ENCODE results near the gene TAL1.

TAL1 gene

DNA sequence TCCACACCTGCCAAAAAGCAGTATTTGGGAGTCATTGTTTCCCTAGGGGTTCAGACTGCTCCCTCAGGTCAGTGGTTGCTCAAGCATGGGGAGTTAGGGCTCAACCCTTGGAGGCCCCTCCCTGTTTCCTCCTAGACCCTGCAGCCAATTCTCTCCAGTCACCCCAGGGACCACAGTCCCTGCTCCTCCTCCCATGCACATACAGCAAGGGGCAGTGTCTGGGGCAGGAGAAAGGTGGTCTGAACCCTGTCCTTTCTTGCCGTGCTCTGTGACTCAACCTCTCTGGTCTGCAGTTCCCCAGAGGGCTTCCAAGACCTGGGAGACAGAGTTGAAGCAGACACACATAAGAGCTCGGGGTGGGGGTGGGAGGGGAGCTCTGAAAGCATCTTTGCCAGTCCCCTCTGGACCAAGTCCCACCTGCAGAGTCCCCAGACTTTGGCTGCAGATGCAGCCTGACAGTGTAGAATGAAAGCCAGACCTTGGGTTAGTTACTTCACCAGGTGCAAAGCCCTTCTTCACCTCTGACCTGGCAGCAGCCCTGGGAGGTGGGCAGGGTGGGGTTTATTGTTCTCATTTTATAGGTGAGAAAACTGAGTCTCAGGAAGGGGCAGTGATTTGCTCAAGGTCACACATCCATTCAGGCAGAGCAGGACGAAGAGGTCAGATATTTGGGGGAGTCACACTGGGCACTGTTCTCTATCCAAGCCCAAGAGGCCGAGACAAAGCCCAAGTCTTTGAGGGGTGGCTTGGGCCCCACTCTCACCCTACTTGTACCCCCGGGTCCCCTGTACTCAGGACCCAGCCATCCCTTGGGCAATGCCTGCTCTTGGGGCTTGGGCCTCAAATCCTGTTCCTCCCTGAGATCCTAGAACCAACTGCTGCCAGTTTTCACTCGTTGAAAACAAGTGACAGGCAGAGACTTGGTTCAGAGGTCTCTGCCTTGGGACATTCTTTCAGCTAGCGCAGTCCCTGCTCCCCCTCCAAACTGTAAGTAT is 42.9 kb downstream of the TAL1 start:
- no peak for DNase-seq (ENCODE audit: low read depth in 2 of 2)

DNA sequence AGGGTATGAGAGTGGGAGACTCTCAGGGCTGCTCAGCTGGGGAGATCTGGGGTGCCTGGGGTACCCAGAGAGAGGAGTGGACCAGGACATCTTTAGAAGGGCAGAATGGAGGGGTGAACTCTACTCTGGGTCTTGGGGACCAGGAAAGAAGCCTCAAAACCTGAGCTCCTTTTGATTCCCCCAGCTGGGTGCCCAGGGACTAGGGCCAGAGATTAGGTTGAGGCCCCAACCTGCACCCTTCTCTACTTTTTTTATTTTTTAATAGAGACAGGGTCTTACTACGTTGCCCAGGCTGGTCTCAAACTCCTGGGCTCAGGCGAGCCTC is 44.1 kb downstream of the TAL1 start:
- no peak for DNase-seq (ENCODE audit: low read depth in 2 of 2)

DNA sequence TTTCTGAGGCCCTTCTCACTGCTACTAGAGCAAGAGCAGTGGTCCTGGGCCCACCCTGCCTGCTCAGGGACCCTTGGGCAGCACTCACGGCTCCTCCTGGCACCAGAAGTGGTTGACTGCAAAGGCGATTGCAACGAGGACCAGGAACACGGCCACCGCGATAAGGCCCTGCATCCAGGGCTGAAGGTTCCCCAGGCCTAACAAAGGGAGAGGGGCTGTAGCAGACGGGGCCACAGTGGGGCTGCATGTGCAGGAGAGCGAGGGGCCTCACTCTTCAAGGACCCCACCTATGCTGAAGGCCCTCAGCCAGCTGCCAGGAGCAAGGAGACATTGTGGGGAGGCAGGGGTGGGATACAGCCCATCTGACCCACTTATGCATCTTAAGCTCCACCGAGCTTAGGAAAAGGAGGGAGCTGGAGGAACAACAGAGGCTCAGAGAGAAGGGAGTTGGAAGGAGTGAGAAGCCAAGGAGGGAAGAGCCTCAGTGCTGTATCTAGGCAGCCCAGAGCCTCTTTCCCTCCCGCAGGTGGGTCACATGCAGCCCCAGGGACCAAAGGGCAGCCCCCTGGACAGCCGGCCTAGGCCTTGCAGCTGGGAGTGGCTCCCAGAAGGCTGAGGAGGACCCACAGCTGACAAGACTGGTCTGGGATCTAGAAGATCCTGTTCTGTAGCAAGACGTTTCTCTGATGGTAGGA is 44.6 kb downstream of the TAL1 start:
- DNase-seq (ENCODE audit: low read depth in 2 of 2) = no peak

DNA sequence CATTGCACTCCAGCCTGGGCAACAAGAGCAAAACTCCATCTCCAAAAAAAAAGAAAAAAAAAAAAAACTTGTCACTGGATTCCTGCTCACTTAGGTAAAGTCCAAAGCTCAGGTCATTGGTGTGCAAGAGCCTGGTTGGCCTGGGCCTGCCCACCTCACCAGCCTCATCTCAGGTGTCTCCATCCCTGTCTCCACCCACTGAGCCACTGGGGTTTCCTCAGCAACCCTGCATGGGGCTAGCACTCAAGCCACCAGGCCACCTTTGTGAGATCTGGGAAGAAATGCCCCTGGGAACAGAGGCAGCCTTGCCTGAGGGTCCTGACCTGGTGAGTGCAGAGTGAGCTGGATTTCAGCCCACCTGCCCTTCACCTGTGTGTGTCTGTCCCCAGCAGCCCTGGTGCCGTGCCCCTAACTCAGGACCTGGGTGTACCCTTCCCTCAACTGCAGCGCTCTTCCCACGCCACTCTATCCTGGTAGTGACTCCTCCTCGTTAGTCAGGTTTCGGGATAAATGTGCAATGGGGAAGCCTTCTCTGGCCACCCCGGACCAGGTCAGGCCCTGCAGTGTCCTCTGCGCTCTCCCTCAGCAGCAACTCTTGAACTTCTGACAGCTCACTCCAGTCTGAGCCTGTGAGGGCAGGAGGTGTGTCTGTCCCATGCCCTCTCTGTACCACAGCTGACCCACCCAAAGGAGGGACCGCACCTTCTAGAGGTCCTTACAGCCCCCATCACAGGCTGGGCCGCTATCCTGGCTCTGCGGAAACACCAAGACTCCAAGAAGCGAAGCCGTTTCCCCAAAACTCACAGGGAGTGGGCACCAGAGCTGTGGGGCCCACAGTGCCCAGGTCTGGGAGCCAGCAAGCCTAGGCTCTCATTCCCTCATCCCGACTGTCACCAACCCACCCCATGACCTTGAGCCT is 45.5 kb downstream of the TAL1 start:
- no peak for DNase-seq (ENCODE audit: low read depth in 2 of 2)

DNA sequence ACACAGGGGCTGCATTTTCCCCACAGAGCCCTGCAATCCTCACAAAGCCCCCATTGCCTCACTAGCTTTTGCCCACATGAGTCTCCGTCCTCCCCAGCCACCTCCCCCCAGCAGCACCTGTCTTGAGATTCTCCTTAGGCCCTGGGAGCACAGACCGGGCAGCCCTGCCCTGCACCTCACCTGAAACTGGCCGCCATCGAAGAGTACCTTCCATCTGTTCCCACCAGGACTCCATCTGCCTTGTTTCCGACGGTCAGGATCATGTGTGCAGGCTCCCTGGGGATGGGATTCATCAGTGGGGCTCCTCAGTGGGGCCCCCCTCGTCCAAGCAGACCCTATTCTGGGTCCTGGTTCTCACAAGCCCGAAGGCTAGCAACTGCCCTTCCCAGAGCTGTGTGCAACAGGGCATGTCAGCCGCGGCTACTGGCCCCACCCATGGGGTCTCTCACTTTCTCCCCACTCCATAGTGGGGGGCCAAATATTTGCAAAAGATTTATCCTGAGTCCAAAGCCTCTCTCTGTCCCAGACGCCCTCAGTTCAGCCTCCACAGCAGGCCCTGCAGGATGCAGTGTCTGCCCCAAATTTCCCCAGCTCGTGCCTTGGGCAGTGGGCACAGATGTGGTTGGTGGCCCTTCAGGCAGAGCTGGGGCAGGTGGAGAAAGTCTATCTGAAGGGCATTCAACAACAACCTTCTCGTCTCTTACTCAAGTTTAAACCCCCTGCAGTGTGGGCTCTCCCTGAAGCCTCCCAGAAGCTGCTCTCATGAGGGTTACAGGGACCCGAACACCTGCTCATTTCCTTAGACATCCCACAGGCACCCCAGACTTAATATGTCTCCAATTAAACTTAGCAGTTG is 47.0 kb downstream of the TAL1 start:
- no peak for DNase-seq (ENCODE audit: low read depth in 2 of 2)

DNA sequence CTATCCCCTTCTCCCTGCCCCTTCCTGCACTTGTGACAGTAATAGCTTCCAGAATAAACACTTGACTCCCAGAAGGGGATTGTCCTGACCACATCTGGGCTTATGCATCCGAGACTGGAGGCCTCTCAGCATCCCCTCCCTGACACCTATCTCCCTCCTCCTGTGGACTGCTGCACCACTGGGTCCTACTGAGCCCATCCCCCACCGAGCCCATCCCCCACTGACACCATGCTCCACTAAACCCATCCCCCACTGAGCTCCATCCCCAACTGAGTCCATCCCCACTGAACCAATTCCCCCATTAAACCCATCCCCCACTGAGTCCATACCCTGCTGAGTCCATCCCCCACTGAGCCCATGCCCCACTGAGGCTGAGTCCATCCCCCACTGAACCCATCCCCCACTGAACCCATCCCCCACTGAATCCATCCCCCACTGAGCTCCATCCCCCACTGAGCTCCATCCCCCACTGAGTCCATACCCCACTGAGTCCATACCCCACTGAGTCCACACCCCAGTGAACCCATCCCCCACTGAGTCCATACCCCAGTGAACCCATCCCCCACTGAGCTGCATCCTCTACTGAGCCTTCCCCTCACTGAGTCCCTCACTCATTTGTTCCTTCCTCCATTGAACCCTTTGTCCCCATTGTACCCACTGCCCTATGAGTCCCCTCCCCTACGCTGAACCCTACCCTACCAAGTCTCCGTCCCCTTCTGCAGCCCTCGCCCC is 47.8 kb downstream of the TAL1 start:
- DNase-seq (ENCODE audit: low read depth in 2 of 2) = no peak

DNA sequence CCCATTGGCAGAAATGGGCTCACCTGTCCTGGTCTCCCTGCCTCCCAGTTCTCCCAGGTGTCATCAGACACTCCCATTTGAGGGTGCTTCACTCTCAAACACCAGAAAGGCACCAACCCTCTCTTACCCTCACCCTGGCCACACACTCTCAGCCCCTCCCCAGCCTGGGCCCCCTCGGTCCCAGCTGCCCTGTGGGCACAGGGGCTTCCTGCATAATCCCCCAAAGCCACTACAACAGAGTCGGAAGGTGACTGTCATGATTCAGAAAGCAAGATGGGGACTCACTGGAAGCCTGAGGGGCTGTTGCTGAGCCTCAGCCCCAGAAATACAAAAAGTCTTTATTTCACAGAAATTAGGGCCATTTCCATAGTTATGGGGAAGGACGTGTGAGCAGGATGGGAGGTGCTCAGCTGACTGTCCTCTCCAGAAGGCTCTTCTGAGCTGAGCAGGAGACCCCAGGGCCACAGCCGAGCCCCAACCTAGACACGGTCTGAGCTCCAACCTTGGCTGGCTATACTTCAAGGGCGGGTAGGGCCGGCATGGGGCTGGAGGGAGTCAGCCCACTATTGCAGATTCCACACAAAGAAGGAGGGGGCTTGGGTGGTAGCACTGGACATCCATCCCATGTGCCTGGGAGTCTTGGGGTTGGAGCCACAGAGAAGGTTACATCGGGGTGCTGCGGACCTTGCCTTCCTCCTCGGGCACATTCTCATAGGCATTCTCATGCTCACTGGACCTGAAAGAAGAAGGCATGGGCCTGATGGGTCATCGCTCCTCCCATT is 48.5 kb downstream of the TAL1 start:
- no peak for DNase-seq (ENCODE audit: low read depth in 2 of 2)

DNA sequence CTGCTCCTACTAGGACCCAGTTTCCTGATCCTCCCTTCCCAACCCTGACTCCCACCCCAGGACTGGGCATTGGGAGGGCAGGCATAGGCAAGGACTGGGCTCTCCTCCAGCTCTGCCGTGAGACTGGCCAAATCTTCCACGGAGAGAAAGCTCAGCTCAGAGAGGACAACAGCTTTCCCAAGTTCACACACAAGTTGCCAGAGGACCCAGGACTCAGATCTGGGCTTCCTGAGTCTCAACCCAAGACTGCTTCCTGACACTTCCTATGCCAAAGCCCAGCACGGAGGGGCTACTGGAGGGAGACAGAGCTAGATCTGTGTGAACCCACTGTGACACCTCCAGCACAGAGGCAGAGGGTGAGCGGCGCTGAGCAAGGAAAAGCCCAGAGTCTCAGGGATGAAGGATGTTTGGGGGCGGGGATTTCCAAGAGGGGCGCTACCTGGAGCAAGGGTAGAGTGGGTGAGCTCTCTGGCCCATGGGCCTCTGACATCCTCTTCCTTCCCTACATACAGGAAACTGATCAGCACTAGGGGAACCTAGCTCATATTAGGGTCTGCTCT is 49.3 kb downstream of the TAL1 start:
- no peak for DNase-seq (ENCODE audit: low read depth in 2 of 2)

DNA sequence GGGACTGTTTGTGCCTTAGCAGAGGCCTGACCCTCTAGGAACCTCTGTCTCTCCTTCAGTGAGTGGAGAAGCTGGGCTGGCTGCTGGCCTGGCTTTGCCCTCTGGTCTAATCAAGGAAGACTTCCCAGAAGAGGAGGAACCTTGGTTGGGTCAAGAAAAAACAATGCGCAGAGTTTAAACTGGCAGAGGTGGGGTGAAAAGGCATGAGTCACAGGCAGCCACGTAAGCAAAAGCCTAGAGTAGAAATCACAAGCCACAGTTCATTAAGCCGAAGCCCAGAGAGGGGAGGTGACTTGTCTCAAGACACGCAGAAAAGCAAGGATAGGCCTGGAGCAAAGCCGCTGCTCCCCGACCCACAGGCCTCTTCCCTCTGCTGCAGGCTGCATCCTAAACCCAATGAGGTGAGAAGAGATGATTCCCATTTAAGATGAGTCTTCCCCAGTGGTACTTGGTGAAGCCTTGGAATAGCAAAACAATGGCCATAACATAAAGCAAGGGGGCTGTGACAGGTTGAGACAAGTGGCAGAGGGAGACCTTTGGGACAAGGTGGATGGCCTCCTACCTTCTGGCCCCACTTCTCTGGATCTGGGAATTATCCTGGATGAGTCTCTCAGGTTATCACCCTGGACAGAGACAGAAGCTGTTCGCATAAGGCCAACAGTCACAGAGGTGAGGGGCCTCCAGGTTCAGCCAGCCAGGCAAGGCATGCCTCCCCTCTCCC is 49.9 kb downstream of the TAL1 start:
- DNase-seq (ENCODE audit: low read depth in 2 of 2) = no peak

DNA sequence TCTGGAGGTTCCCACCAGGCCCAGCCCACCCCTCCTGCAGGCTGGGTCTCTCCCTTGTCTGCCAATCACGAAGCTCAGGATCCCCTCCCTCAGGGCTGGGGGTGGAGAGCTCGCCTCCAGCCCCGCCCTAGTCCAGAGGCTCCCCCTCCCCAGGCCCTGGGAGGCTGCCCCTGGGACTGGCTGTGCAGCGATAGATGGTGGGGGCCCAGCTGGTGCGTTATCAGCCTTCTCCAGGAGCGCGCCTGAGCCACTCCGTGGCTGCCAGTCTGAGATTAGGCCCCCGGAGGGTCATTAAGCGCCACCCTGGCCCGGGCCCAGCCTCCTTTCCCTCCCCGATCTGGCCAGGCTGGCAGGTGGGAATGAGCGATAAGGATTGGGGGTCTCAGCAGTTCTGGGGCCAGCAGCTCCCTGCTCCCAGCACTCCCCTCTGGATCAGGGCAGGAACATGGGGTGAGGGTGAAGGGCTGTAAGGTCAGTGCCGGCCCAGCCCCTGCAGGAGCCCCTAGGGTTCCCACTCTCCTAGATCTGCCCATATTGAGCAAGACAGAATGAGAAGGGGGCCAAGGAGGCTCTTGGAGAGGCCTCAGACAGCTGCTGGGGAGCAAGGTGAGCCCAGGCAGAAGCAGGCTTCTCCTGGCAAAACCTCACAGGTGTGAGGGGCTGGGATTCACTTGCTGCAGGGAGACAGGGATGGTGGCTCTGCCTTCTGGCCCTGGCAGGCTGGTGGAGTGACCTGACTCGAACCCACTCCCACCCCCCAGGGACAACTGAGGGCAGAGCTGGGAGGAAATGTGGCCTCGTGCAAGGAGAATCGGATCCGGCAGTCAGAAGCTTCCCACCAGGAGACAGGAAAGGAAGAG is 50.7 kb downstream of the TAL1 start:
- no peak for DNase-seq (ENCODE audit: low read depth in 2 of 2)

DNA sequence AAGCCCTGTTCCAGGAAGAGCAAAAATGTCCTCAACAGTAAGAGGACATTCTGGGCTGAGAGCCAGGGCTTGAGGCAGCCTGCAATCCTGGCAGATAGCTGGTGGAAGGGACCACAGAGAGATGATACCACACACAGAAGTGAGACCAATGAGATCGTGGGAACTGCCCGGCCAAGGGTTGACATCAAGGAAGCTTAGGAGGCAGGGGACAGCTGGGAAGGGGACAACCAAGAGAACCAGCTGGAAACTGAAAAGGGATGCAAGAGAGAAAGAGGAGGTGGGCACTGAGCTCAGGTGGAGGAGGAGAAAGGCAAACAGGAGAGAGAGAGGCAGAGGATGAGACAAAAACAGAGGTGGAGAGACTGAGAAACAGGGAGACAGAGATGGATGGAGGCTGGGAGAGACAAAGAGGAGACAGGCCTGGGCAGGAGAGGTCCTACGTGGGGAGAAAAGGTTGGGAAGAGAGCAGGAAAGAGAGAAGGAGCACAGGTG is 51.4 kb downstream of the TAL1 start:
- DNase-seq (ENCODE audit: low read depth in 2 of 2) = no peak

DNA sequence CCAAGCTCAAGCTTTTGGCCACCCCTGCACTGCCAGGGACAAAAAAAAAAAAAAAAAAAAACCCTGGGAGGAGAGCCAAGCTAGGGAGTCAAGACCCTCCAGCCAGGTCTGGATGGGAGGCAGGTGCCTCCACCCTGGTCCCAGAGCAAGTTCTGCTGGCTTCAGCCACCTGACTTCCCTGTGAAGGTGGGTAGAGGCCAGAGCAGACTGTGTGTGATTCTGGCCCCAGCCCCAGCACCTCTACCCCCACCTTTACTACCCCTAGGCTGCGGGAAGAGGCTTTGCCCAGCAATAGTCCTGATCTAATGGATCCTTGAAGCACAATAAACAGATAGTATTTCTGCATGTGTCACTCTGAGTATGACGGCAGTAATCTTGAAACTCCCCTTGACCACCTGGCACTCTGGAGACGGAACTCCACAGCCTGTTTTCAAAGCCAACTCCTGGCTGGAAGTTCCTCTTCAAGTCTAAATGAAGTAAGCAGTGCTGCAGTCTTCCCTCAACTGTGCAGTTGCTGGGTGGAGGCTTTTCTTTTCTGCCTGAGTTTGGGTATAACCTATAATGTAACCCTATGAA is 51.9 kb downstream of the TAL1 start:
- DNase-seq (ENCODE audit: low read depth in 2 of 2) = no peak

DNA sequence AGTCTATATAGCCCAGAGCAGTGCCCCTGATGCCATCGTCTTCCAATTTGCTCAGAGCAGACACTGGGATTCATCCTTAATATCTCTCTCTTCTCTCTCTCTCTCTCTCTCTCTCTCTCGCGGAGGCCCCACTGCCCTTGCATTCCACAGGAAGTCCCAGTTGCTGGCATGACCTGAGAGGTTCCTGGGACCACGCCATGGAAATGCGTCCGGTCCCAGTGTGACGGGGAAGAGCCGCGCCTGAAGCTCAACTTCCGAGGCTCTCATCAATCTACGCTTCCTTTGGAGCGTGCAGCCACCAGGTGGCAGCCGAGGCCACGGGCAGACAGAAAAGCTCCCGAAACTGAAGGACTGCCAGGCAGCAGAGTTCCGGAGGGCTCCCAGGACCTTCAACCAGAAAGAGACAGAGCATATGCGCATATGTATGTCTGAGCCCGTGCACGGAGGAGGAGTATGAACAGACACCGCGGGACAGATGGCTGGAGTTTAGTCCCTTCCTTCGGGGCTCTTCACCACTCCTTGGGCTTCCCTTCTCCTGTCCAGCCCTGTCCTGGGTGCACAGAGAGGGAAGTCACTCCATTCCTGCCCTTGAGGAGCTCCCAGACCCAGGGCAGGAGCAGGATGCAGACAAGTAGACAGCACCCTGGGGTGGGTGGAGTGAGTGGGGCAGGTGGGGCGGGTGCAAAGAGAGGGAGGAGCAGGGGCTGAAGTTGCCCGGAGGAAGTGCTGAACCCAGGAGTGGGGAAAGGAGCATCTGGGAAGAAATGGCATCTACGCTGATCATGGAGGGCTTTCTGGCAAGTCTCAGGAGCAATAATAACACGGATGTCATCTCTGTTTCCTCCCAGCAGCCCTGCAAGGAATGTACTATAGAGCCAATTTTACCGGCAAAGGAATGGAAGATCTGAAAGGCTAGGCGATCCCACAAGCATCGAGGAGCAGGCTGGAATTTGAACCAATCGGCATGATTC is 52.7 kb downstream of the TAL1 start:
- DNase-seq (ENCODE audit: low read depth in 2 of 2) = peak; percentile 60 to 82

DNA sequence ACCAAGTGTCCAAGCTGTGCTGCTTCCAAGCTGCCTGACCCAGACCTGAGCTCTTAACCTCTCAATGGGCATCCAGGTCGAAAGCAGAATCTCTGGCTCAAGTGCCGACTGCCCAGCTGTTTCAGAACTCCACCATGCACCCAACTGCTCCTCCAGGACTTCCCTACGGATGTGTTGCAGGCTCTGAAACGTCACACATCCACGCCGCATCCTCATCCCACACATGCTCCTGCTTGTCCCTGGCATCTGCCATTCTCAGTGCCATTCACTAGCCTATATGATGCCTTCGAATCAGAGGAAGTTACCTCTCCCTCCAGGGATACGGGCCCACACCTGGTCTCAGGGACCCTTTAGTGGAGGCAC is 53.4 kb downstream of the TAL1 start:
- DNase-seq (ENCODE audit: low read depth in 2 of 2) = no peak

DNA sequence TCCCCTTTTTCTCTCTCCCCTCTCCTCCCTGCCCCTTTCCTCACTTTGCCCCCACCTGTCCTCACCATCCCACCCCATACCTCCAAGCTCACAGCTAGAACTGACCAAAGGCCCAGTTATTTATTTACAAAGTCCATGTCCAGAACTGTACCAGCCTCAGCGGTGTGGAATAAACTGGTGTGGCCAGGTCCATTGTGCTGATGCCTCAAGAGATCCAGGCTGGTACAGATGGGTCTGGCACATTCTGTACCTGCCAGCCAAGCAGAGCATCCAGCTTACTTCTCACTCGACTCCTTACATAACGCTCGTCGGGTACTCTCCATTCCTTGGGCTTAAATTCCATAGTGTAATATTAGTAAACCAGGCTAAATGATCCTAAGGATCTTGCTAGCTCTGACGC is 54.0 kb downstream of the TAL1 start:
- DNase-seq (ENCODE audit: low read depth in 2 of 2) = no peak
